ENCODE results near the gene CCL25. TPM values are rescaled to one million over a fixed set of nuclear protein-coding genes. Genes with fewer than 3 reads are reported as not detected.

Gene CCL25
- total RNA-seq, 4 donors from 2014 or later, result not detected

GRCh38 chr19:8054169-8054568, 1.6 kb downstream of the CCL25 start:
- Histone ChIP-seq H3K4me1 (peaks cover 7 to 11% (median 10%) of the 10 kb centered on the region in 4 donors), H3K36me3 (no peaks in the 10 kb centered on the region), H3K27ac (replicated peaks in 1 of 4) (no peak overlapping the region), H3K4me3 (no peak overlapping the region), H3K27me3 (peaks cover 0 to 24% (median 0%) of the 10 kb centered on the region in 4 donors), H3K9me3 (no peaks in the 10 kb centered on the region)
- intact Hi-C loops (cut with DNase I), result no loop called here
- WGBS, result 62% methylated on average over 7 of the region's 9 CpGs
- DNase-seq (ENCODE audit: extremely low spot score), result no peak
- TF ChIP-seq POLR2AphosphoS5 (IDR thresholded peaks at IDR 0.05) (no peak), CTCF (IDR thresholded peaks at IDR 0.05) (no peak), EP300 (IDR thresholded peaks at IDR 0.05) (no peak), POLR2A (IDR thresholded peaks at IDR 0.05; ENCODE audit: low read depth) (no peak)

GRCh38 chr19:8056533-8056932, 4.0 kb downstream of the CCL25 start:
- Histone ChIP-seq H3K4me3 (no peak overlapping the region), H3K27ac (replicated peaks in 1 of 4) (no peak overlapping the region), H3K36me3 (no peaks in the 10 kb centered on the region), H3K27me3 (peaks cover 0 to 9% (median 0%) of the 10 kb centered on the region in 4 donors), H3K4me1 (no peaks in the 10 kb centered on the region), H3K9me3 (no peaks in the 10 kb centered on the region)
- no peak for TF ChIP-seq CTCF (IDR thresholded peaks at IDR 0.05)
- no peak for TF ChIP-seq POLR2AphosphoS5 (IDR thresholded peaks at IDR 0.05)
- TF ChIP-seq POLR2A (IDR thresholded peaks at IDR 0.05; ENCODE audit: low read depth), result no peak
- no peak for TF ChIP-seq EP300 (IDR thresholded peaks at IDR 0.05)
- intact Hi-C loops (cut with DNase I), result no loop called here
- WGBS, result 92% methylated on average over 4 of the region's 4 CpGs
- DNase-seq (ENCODE audit: extremely low spot score), result no peak

- intact Hi-C loops (cut with DNase I), result no loop called here
- no peaks in the 10 kb centered on the region for H3K9me3 ChIP-seq
These were observed 5.1 kb downstream of the CCL25 start for GRCh38 chr19:8057545-8058270.

GRCh38 chr19:8064911-8065874, 12.6 kb downstream of the CCL25 start:
- Histone ChIP-seq H3K27me3 (no peaks in the 10 kb centered on the region), H3K36me3 (no peaks in the 10 kb centered on the region), H3K27ac (replicated peaks in 1 of 4) (no peak overlapping the region), H3K4me1 (no peaks in the 10 kb centered on the region), H3K9me3 (peaks cover 0 to 17% (median 16%) of the 10 kb centered on the region in 4 donors), H3K4me3 (no peak overlapping the region)
- WGBS, result 79% methylated on average over 22 of the region's 24 CpGs
- no peak for DNase-seq (ENCODE audit: extremely low spot score)
- intact Hi-C loops (cut with DNase I), result no loop called here
- no peak for TF ChIP-seq POLR2A (IDR thresholded peaks at IDR 0.05; ENCODE audit: low read depth)
- TF ChIP-seq CTCF (IDR thresholded peaks at IDR 0.05), result no peak
- TF ChIP-seq EP300 (IDR thresholded peaks at IDR 0.05), result no peak
- no peak for TF ChIP-seq POLR2AphosphoS5 (IDR thresholded peaks at IDR 0.05)

More at GRCh38 chr19:8057545-8058270, 5.1 kb downstream of the CCL25 start:
- no peak for TF ChIP-seq POLR2AphosphoS5 (IDR thresholded peaks at IDR 0.05)
- no peak for TF ChIP-seq CTCF (IDR thresholded peaks at IDR 0.05)
- no peak for TF ChIP-seq POLR2A (IDR thresholded peaks at IDR 0.05; ENCODE audit: low read depth)
- no peak for TF ChIP-seq EP300 (IDR thresholded peaks at IDR 0.05)
- WGBS, result 79% methylated on average over 7 of the region's 7 CpGs
- Histone ChIP-seq H3K4me1 (no peaks in the 10 kb centered on the region), H3K36me3 (no peaks in the 10 kb centered on the region), H3K27me3 (peaks cover 0 to 3% (median 0%) of the 10 kb centered on the region in 4 donors), H3K4me3 (no peak overlapping the region), H3K27ac (replicated peaks in 1 of 4) (no peak overlapping the region)
- DNase-seq (ENCODE audit: extremely low spot score), result no peak
